HG03520 (cell line): ENCODE results near the gene MYL11.
"Not testable (repeated sequence)": the region's sequence is repeated elsewhere in the genome, so short reads cannot be mapped to it uniquely, and the experiment has no call there.

Experiments used
- ATAC-seq: cut with Tn5 transposase; IDR thresholded peaks from one replicate; pipeline ENCODE4 v1.9.1; 2021; ENCODE audit warnings: mild to moderate bottlenecking, moderate library complexity; ENCODE audit not compliant: unreplicated experiment

MYL11 gene, protein sequence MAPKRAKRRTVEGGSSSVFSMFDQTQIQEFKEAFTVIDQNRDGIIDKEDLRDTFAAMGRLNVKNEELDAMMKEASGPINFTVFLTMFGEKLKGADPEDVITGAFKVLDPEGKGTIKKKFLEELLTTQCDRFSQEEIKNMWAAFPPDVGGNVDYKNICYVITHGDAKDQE

DNA sequence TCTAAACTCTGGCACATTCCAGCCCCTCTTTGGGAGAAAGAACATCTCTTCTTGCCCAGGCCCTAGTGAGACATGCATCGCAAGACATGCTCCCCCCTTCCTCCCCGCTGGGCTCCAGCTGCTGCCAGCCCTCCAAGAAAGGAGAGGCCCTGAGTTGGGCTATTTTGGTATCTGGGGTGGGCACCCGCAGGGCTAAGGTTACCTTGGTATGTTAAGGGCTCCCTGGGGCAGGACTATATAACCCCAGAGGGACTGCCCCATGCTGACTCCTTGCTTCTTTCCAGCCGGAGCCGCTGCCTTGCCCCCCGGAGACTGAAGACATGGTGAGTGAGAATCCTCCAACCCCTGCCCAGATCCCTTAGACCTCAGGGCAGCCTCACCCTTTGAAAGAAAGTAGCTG lies at the start of gene MYL11:
MYL11 (plus strand) TSS at position 265 of the 400 bp plus-strand sequence; CDS start at position 321, 56 bp downstream.
- ATAC-seq, result no peak

GRCh38 chr16:30334473-30334989 lies 40.1 kb upstream of the MYL11 start:
- ATAC-seq, result peak; percentile 87

DNA sequence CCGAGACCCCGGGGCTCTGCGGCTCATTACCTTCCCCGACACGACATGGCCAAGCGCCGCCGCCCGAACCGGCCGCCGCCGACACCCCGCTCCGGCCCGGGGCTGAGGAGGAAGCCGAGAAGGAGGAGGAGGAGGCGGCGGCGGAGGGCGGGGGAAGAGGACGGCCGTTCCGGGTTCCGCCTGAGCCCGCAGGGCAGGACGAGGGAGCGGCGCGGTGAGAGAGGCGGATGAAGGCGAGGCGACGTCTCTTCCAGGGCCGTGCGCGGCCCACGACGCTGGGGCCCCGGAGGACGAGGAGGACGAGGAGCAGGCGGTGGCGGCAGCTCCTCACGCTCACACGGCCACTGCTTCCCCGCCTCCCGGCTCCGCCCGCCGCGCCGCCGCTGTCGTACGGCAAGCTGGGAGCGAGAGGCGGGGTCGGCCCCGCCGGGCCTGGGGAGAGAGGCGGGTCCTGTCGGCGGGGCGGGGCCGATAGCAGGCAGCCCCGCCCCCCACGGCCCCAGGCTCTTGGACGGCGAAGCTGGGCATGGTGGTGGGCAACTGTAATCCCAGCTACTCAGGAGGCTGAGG lies 39.5 kb upstream of the MYL11 start:
- ATAC-seq, result peak; percentile 62

- peak; percentile 7 for ATAC-seq
Measured at GRCh38 chr16:30335598-30336474, 38.8 kb upstream of the MYL11 start.

GRCh38 chr16:30337964-30338357 lies 36.6 kb upstream of the MYL11 start:
- not testable (repeated sequence) for ATAC-seq

DNA sequence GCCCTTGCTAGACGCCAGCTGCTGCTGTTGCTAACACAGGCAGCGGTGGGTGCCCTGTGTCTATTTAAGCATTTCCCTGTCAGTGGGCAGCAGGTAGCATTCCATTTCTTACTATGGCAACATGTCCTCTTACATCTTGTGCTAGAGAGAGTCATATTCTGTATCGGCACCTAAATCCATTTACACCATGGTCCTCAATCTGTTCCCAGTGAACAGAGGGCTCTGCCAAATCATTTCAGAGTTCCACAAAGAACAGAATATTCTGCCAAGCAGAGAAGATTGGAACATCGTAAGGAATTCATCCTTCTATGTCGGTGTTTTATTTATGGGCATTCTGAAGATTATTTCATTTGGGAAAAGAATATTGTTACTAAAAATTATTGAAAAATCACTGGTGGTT lies 35.9 kb upstream of the MYL11 start:
- not testable (repeated sequence) for ATAC-seq

- ATAC-seq, result no peak
Measured at GRCh38 chr16:30340621-30341020, 34.0 kb upstream of the MYL11 start.

DNA sequence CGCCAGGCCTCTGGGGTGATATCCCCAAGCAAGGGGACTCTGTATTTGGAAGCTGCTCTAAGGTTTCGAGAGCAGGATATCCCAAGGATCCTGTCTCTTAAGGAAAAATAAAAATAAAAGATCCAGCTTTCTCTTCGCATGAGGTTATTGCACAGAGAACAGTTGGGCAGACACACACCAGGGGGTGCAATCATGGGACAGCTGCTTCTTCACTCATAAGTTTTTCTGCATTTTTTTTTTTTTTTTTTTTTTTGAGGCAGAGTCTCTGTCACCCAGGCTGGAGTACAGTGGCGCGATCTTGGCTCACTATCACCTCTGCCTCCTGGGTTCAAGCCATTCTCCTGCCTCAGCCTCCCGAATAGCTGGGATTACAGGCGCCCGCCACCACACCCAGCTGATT lies 32.6 kb upstream of the MYL11 start:
- ATAC-seq, result not testable (repeated sequence)

GRCh38 chr16:30342751-30343490 lies 31.7 kb upstream of the MYL11 start:
- no peak for ATAC-seq

DNA sequence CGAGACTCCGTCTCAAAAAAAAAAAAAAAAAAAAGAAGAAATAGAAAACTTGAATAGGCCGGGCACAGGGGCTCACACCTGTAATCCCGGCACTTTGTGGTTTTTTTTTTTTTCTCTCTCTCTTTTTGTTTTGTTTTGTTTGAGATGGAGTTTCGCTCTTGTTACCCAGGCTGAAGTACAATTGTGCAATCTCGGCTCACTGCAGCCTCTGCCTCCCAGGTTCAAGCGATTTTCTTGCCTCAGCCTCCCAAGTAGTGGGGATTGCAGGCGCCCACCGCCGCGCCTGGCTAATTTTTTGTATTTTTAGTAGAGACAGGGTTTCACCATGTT lies 31.1 kb upstream of the MYL11 start:
- not testable (repeated sequence) for ATAC-seq

- ATAC-seq, result no peak
Measured at GRCh38 chr16:30346286-30346685, 28.3 kb upstream of the MYL11 start.

DNA sequence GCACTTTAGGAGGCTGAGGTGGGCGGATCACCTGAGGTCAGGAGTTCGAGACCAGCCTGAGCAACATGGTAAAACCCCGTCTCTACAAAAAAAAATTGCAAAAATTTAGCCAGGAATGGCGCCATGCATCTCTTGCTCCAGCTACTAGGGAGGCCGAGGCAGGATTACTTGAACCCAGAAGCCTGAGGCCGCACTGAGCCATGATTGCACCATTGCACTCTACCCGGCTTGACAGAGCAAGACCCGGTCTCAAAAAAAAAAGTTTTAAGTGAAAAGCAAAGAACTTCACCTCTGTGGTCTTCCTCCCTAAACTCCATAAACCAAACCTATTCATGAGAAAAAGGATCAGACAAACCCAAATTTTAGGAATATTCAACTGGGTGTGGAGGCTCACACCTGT lies 26.5 kb upstream of the MYL11 start:
- no peak for ATAC-seq

- no peak for ATAC-seq
Measured at GRCh38 chr16:30348929-30349328, 25.7 kb upstream of the MYL11 start.

DNA sequence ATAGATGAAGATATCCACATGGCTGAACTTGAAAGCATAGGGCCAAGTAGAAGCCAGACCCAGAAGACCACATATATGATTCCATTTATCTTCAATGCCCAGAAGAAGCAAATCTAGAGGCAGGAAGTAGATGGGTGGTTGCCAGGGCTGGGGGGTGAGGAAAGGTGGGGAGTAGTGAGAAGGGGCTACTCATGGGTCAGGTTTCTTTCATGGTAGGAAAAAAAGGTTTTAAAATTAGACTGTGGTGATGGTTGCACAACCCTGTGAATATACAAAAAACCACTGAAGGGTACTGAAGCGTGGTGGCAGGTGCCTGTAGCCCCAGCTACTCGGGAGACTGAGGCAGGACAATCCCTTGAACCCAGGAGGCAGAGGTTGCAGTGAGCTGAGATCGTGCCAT lies 24.9 kb upstream of the MYL11 start:
- ATAC-seq, result no peak

- ATAC-seq, result peak; percentile 36
Measured at GRCh38 chr16:30350134-30350871, 24.3 kb upstream of the MYL11 start.

GRCh38 chr16:30351001-30351441 lies 23.6 kb upstream of the MYL11 start:
- no peak for ATAC-seq

GRCh38 chr16:30351586-30352419 lies 22.8 kb upstream of the MYL11 start:
- no peak for ATAC-seq

DNA sequence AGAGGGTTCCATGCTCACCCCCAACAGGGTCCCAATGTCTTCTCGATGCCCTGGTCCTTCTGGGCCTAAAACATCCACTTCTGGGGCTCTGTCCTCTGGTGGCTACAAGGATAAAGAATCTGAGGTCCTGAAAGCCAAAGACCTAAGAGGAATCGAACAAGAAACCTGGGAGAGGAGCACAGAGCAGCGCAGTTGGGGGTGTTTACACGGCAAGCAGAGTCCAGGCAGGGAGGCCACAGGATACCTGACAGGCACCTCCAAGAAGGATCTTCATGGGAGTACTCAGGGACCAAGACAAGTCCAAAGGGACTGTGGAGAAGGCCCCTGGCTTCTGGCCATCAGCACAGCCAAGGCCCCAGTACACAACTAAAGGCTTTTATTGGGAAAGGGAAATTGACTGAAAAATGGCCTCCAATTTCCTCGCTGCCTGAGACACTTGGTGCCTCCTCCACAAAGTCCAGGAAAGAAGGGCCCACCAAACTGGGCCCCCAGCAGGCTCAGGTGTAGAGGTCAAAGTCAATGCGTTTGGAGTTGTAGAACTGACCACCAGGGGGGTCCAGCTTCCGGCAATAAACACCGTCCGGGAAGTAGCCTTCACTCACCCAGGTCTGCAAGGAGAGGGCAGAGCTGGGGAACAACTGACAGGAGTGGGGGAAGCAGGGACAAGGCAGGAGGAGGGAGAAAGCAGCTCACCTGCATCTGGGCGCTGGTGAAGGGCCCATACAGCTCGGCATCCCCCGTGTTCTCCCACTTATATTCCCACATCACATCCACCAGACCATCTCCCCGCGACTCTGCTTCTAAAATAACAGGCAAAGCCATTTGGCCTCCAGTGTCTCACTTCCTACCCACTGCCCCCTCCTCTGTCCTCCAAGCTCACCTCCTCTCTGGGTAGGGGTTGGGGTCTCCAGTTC lies 21.9 kb upstream of the MYL11 start:
- ATAC-seq, result no peak
